ENCODE data around the gene CCDC192. TPM values are rescaled to one million over a fixed set of nuclear protein-coding genes. Genes with fewer than 3 reads are reported as not detected.

Gene CCDC192
- total RNA-seq, 1 experiment from 2014 or later, result 0.52 TPM

- ChIA-PET POLR2A (interaction anchor here (0.7 kb wide), 1 partner anchor 970 kb away, joined by 3 read pairs; no protein-coding TSS in a partner anchor), CTCF (no interaction called here)
- Mint-ChIP-seq H3K9me3 (peaks cover 6% of the 10 kb centered on the region), H3K36me3 (no peaks in the 10 kb centered on the region), H3K4me1 (no peaks in the 10 kb centered on the region), H3K27me3 (ENCODE audit: low read depth) (no peaks in the 10 kb centered on the region), H3K27ac (no peak overlapping the region), H3K4me3 (no peak overlapping the region)
- no peak for ATAC-seq
- TF ChIP-seq E2F1 (CRISPR knock-in tag; IDR thresholded peaks at IDR 0.05) (no peak), ATF1 (CRISPR knock-in tag; IDR thresholded peaks at IDR 0.05) (no peak), NFE2L1 (CRISPR knock-in tag; IDR thresholded peaks at IDR 0.05) (no peak), SOX15 (CRISPR knock-in tag; IDR thresholded peaks at IDR 0.05) (no peak), RORB (CRISPR knock-in tag; IDR thresholded peaks at IDR 0.05) (no peak), FOXJ3 (CRISPR knock-in tag; IDR thresholded peaks at IDR 0.05; ENCODE audit: borderline replicate concordance) (no peak), TCF7 (CRISPR knock-in tag; IDR thresholded peaks at IDR 0.05; ENCODE audit: low read depth) (no peak), SP1 (CRISPR knock-in tag; conservative IDR thresholded peaks at IDR 0.05) (no peak), ZNF423 (CRISPR knock-in tag; IDR thresholded peaks at IDR 0.05) (no peak)
- DNase-seq (ENCODE audit: low spot score), result no peak
Observed at GRCh38 chr5:127694518-127695171, 8.5 kb upstream of the CCDC192 start.

GRCh38 chr5:127695346-127695745, 7.8 kb upstream of the CCDC192 start:
- Mint-ChIP-seq H3K9me3 (peaks cover 6% of the 10 kb centered on the region), H3K4me1 (no peaks in the 10 kb centered on the region), H3K4me3 (no peak overlapping the region), H3K27ac (no peak overlapping the region), H3K27me3 (ENCODE audit: low read depth) (no peaks in the 10 kb centered on the region), H3K36me3 (no peaks in the 10 kb centered on the region)
- TF ChIP-seq USF2 (CRISPR knock-in tag; IDR thresholded peaks at IDR 0.05), result no peak
- no peak for TF ChIP-seq JAZF1 (CRISPR knock-in tag; IDR thresholded peaks at IDR 0.05)
- TF ChIP-seq ATF6 (CRISPR knock-in tag; IDR thresholded peaks at IDR 0.05), result no peak
- no peak for TF ChIP-seq ZNF281 (CRISPR knock-in tag; IDR thresholded peaks at IDR 0.05)
- TF ChIP-seq PREB (CRISPR knock-in tag; IDR thresholded peaks at IDR 0.05; ENCODE audit: borderline replicate concordance), result no peak
- no peak for TF ChIP-seq HMGA2 (CRISPR knock-in tag; IDR thresholded peaks at IDR 0.05)
- no peak for TF ChIP-seq NR3C1 (CRISPR knock-in tag; conservative IDR thresholded peaks at IDR 0.05; ENCODE audit: low read depth)
- TF ChIP-seq FOXK1 (CRISPR knock-in tag; IDR thresholded peaks at IDR 0.05), result no peak
- TF ChIP-seq ESRRA (CRISPR knock-in tag; IDR thresholded peaks at IDR 0.05; ENCODE audit: borderline replicate concordance), result no peak
- no peak for TF ChIP-seq USF1 (CRISPR knock-in tag; IDR thresholded peaks at IDR 0.05)
- DNase-seq (ENCODE audit: low spot score) (no peak), ATAC-seq (no peak)
- ChIA-PET CTCF (no interaction called here), POLR2A (no interaction called here)

Data from WTC11 (cell line).